Naive thymus-derived CD4-positive, alpha-beta T cell (primary cell): ENCODE measurements around the gene DNAJC3. TPM values are rescaled to one million over a fixed set of nuclear protein-coding genes. Genes with fewer than 3 reads are reported as not detected.

Experiments used
- ATAC-seq: fragments of 150-1000 bp; cut with Tn5 transposase; 2 replicates; pipeline ENCODE4 v1.10.0; 2021; ENCODE audit warnings: mild to moderate bottlenecking, moderate library complexity
- CTCF ChIA-PET: fragments of 350-600 bp; sonication (Branson Sonifier 250); formaldehyde crosslinking; loops from one replicate; lab custom pipeline; 2021; ENCODE audit warnings: antibody characterized with exemption; lab: Charles Lee
- POLR2A ChIA-PET: fragments of 350-600 bp; sonication (Branson Sonifier 250); formaldehyde crosslinking; loops from one replicate; lab custom pipeline; 2021; ENCODE audit warnings: antibody characterized with exemption, inconsistent platforms; lab: Charles Lee
- DNase-seq, 9 donors: peaks; one replicate each; pipeline versions ENCODE4 v3.0.0 to v3.0.0-alpha.2; 2020 to 2022; ENCODE audit warnings: mixed read lengths in 1 of 9
- H3K27ac ChIP-seq: one replicate; pipeline ENCODE4 v1.7.0; 2013; ENCODE audit warnings: mild to moderate bottlenecking, low read depth, low read length, moderate library complexity
- H3K27me3 ChIP-seq, 2 donors: one replicate each; pipeline ENCODE4 v1.7.0; 2013; ENCODE audit warnings: low read length in 2 of 2, mild to moderate bottlenecking in 2 of 2, moderate library complexity in 2 of 2; ENCODE audit not compliant: control insufficient read depth in 2 of 2, insufficient read depth in 2 of 2
- H3K36me3 ChIP-seq, 3 experiments: 1 replicate in 2 of 3; 2 replicates in 1 of 3; pipeline ENCODE4 v1.7.0; 2013; ENCODE audit warnings: low read length in 3 of 3, mild to moderate bottlenecking in 3 of 3, moderate library complexity in 1 of 3; ENCODE audit not compliant: insufficient read depth in 3 of 3, control insufficient read depth in 2 of 3
- H3K4me1 ChIP-seq, 2 donors: one replicate each; pipeline ENCODE4 v1.7.0; 2013; ENCODE audit warnings: low read length in 2 of 2, mild to moderate bottlenecking in 2 of 2, moderate library complexity in 1 of 2; ENCODE audit not compliant: control insufficient read depth in 2 of 2, insufficient read depth in 2 of 2
- H3K4me3 ChIP-seq: 2 replicates; pipeline ENCODE4 v1.7.0; 2013; ENCODE audit warnings: mild to moderate bottlenecking, low read length
- H3K9me3 ChIP-seq, 3 experiments: 1 replicate in 2 of 3; 2 replicates in 1 of 3; pipeline ENCODE4 v1.7.0; 2013; ENCODE audit warnings: low read length in 3 of 3; ENCODE audit not compliant: control insufficient read depth in 2 of 3
- H3K27ac Mint-ChIP-seq, 9 donors: one replicate each; pipeline ENCODE4 v1.8.0; 2020 to 2022; ENCODE audit warnings: mixed read lengths in 9 of 9, mild to moderate bottlenecking in 8 of 9, moderate library complexity in 5 of 9, inconsistent platforms in 2 of 9
- H3K27me3 Mint-ChIP-seq, 5 donors: one replicate each; pipeline ENCODE4 v1.8.0; 2021 to 2022; ENCODE audit warnings: mixed read lengths in 5 of 5, mild to moderate bottlenecking in 1 of 5
- H3K36me3 Mint-ChIP-seq, 5 donors: one replicate each; pipeline ENCODE4 v1.8.0; 2020 to 2022; ENCODE audit warnings: mixed read lengths in 5 of 5, mild to moderate bottlenecking in 3 of 5, inconsistent platforms in 1 of 5
- H3K4me1 Mint-ChIP-seq, 7 donors: one replicate each; pipeline ENCODE4 v1.8.0; 2020 to 2022; ENCODE audit warnings: mixed read lengths in 7 of 7, mild to moderate bottlenecking in 3 of 7, inconsistent platforms in 1 of 7
- H3K4me3 Mint-ChIP-seq, 10 donors: one replicate each; pipeline ENCODE4 v1.8.0; 2020 to 2022; ENCODE audit warnings: mild to moderate bottlenecking in 10 of 10, mixed read lengths in 10 of 10, moderate library complexity in 6 of 10, inconsistent platforms in 2 of 10
- H3K9me3 Mint-ChIP-seq, 11 donors: one replicate each; pipeline ENCODE4 v1.8.0; 2020 to 2022; ENCODE audit warnings: mixed read lengths in 11 of 11, mild to moderate bottlenecking in 4 of 11, inconsistent platforms in 1 of 11, moderate library complexity in 1 of 11
- intact Hi-C, 2 donors: fragments of 100-400 bp; cut with micrococcal nuclease; formaldehyde crosslinking; loops; one replicate each; pipeline ENCODE4 v1.15.1; 2023
- polyA plus RNA-seq, 2 donors: library from polyadenylated mRNA; unstranded; fragments of 300-500 nt; fragmentation: Illumina TruSeq; gene quantifications; one replicate each; pipeline ENCODE4 v1.2.3, GENCODE V29; 2021
- total RNA-seq, 6 experiments: library from RNA in 5 of 6; stranded (reverse) in 5 of 6; gene quantifications; 1 replicate in 5 of 6; 2 replicates in 1 of 6; pipeline ENCODE4 v1.2.3 and lab custom pipeline; 2021 to 2026

DNAJC3 gene
- total and polyA plus RNA-seq, 7 experiments from 2014 or later, result 11.3 to 33.0 (median 22.6) TPM

GRCh38 chr13:95697052-95697680, 20.2 kb downstream of the DNAJC3 start:
- intact Hi-C loops, result no loop called here
- H3K27me3 Mint-ChIP-seq, result no peaks in the 10 kb centered on the region
- H3K36me3 ChIP-seq, result no peaks in the 10 kb centered on the region
- H3K27me3 ChIP-seq, result no peaks in the 10 kb centered on the region
- H3K4me3 Mint-ChIP-seq, result peak overlapping the region in 2 of 10 donors; percentile 5 to 12
- ChIA-PET CTCF (no interaction called here), POLR2A (no interaction called here)
- peaks cover 0 to 16% (median 5%) of the 10 kb centered on the region in 11 donors for H3K9me3 Mint-ChIP-seq
- no peak overlapping the region for H3K27ac ChIP-seq
- DNase-seq (no peak), ATAC-seq (no peak)
- no peaks in the 10 kb centered on the region for H3K9me3 ChIP-seq
- peaks cover 0 to 24% (median 11%) of the 10 kb centered on the region in 5 donors for H3K36me3 Mint-ChIP-seq
- peaks cover 16 to 52% (median 48%) of the 10 kb centered on the region in 7 donors for H3K4me1 Mint-ChIP-seq
- H3K4me1 ChIP-seq, result peaks cover 0 to 9% of the 10 kb centered on the region in 2 donors
- no peak overlapping the region for H3K4me3 ChIP-seq
- H3K27ac Mint-ChIP-seq, result no peak overlapping the region

- Histone ChIP-seq H3K27me3 (no peaks in the 10 kb centered on the region), H3K27ac (no peak overlapping the region), H3K4me1 (peaks cover 0 to 9% of the 10 kb centered on the region in 2 donors), H3K9me3 (no peaks in the 10 kb centered on the region), H3K36me3 (no peaks in the 10 kb centered on the region), H3K4me3 (no peak overlapping the region)
- Mint-ChIP-seq H3K27ac (no peak overlapping the region), H3K36me3 (peaks cover 0 to 27% (median 11%) of the 10 kb centered on the region in 5 donors), H3K9me3 (peaks cover 0 to 15% (median 5%) of the 10 kb centered on the region in 11 donors), H3K27me3 (no peaks in the 10 kb centered on the region), H3K4me3 (peak overlapping the region in 4 of 10 donors; percentile 4 to 25 (median 22)), H3K4me1 (peaks cover 23 to 62% (median 58%) of the 10 kb centered on the region in 7 donors)
- ATAC-seq, result peak; percentile 54
- no peak for DNase-seq
- ChIA-PET POLR2A (no interaction called here), CTCF (no interaction called here)
- intact Hi-C loops, result no loop called here
These were observed 21.3 kb downstream of the DNAJC3 start for GRCh38 chr13:95698047-95698749.

GRCh38 chr13:95703576-95703975, 26.6 kb downstream of the DNAJC3 start:
- Mint-ChIP-seq H3K4me3 (peak overlapping the region in 1 of 10 donors; percentile 18), H3K36me3 (peaks cover 3 to 36% (median 14%) of the 10 kb centered on the region in 5 donors), H3K4me1 (peaks cover 40 to 98% (median 86%) of the 10 kb centered on the region in 7 donors), H3K27me3 (no peaks in the 10 kb centered on the region), H3K9me3 (peaks cover 0 to 2% (median 0%) of the 10 kb centered on the region in 11 donors), H3K27ac (peak overlapping the region in 1 of 9 donors; percentile 20)
- Histone ChIP-seq H3K36me3 (no peaks in the 10 kb centered on the region), H3K27me3 (no peaks in the 10 kb centered on the region), H3K4me1 (peaks cover 11 to 17% of the 10 kb centered on the region in 2 donors), H3K27ac (no peak overlapping the region), H3K4me3 (no peak overlapping the region), H3K9me3 (no peaks in the 10 kb centered on the region)
- DNase-seq, result no peak
- no peak for ATAC-seq
- ChIA-PET CTCF (no interaction called here), POLR2A (no interaction called here)
- intact Hi-C loops, result no loop called here

GRCh38 chr13:95704510-95704909, 27.6 kb downstream of the DNAJC3 start:
- CTCF ChIA-PET, result no interaction called here
- Mint-ChIP-seq H3K27ac (peak overlapping the region in 2 of 9 donors; percentile 23 to 32), H3K9me3 (peaks cover 0 to 2% (median 0%) of the 10 kb centered on the region in 11 donors), H3K27me3 (no peaks in the 10 kb centered on the region), H3K36me3 (peaks cover 3 to 34% (median 16%) of the 10 kb centered on the region in 5 donors), H3K4me3 (peak overlapping the region in 1 of 10 donors; percentile 6), H3K4me1 (peaks cover 36 to 90% (median 79%) of the 10 kb centered on the region in 7 donors)
- DNase-seq (no peak), ATAC-seq (no peak)
- Histone ChIP-seq H3K4me1 (peaks cover 11 to 13% of the 10 kb centered on the region in 2 donors), H3K27ac (no peak overlapping the region), H3K36me3 (no peaks in the 10 kb centered on the region), H3K4me3 (no peak overlapping the region), H3K9me3 (no peaks in the 10 kb centered on the region), H3K27me3 (no peaks in the 10 kb centered on the region)
- intact Hi-C loops, result no loop called here
- POLR2A ChIA-PET, result no interaction called here

- Histone ChIP-seq H3K4me3 (no peak overlapping the region), H3K27ac (no peak overlapping the region), H3K36me3 (peaks cover 0 to 14% (median 0%) of the 10 kb centered on the region in 3 experiments), H3K9me3 (no peaks in the 10 kb centered on the region), H3K4me1 (peaks cover 11 to 13% of the 10 kb centered on the region in 2 donors), H3K27me3 (no peaks in the 10 kb centered on the region)
- Mint-ChIP-seq H3K4me1 (peaks cover 31 to 72% (median 64%) of the 10 kb centered on the region in 7 donors), H3K27ac (peak overlapping the region in 4 of 9 donors; percentile 25 to 67 (median 34)), H3K9me3 (peaks cover 0 to 2% (median 0%) of the 10 kb centered on the region in 11 donors), H3K27me3 (no peaks in the 10 kb centered on the region), H3K36me3 (peaks cover 3 to 45% (median 26%) of the 10 kb centered on the region in 5 donors), H3K4me3 (peak overlapping the region in 6 of 10 donors; percentile 1 to 56 (median 31))
- CTCF ChIA-PET, result no interaction called here
- no peak for ATAC-seq
- no peak for DNase-seq
- intact Hi-C loops, result no loop called here
- POLR2A ChIA-PET, result no interaction called here
These were observed 29.4 kb downstream of the DNAJC3 start for GRCh38 chr13:95706356-95706755.

- peak; percentile 24 for ATAC-seq
- DNase-seq, result peak in 2 of 9 donors; percentile 4 to 10
- ChIA-PET POLR2A (no interaction called here), CTCF (no interaction called here)
- Mint-ChIP-seq H3K27me3 (no peaks in the 10 kb centered on the region), H3K9me3 (peaks cover 0 to 2% (median 0%) of the 10 kb centered on the region in 11 donors), H3K36me3 (peaks cover 3 to 51% (median 32%) of the 10 kb centered on the region in 5 donors), H3K4me1 (peaks cover 31 to 65% (median 58%) of the 10 kb centered on the region in 7 donors), H3K27ac (peak overlapping the region in 7 of 9 donors; percentile 0 to 84 (median 40)), H3K4me3 (peak overlapping the region in 7 of 10 donors; percentile 7 to 59 (median 21))
- H3K9me3 ChIP-seq, result no peaks in the 10 kb centered on the region
- peaks cover 11 to 13% of the 10 kb centered on the region in 2 donors for H3K4me1 ChIP-seq
- peaks cover 0 to 17% (median 0%) of the 10 kb centered on the region in 3 experiments for H3K36me3 ChIP-seq
- no peak overlapping the region for H3K4me3 ChIP-seq
- intact Hi-C loops, result no loop called here
- no peak overlapping the region for H3K27ac ChIP-seq
- H3K27me3 ChIP-seq, result no peaks in the 10 kb centered on the region
These were observed 30.1 kb downstream of the DNAJC3 start for GRCh38 chr13:95707035-95707434.
